Nephron progenitor cell (in vitro differentiated cells): Measurements from ENCODE around the gene DSCAM.

Experiments
- DNase-seq: peaks from one replicate; pipeline ENCODE4 v3.0.0; 2021
- H3K27ac Mint-ChIP-seq: 2 replicates; pipeline ENCODE4 v1.8.0; 2021; ENCODE audit warnings: mild to moderate bottlenecking, moderate library complexity, mixed read lengths
- H3K27me3 Mint-ChIP-seq: 2 replicates; pipeline ENCODE4 v1.8.0; 2021; ENCODE audit warnings: mild to moderate bottlenecking, low read depth, mixed read lengths; ENCODE audit not compliant: poor library complexity
- H3K36me3 Mint-ChIP-seq: 2 replicates; pipeline ENCODE4 v1.8.0; 2021; ENCODE audit warnings: low read depth, mixed read lengths
- H3K4me1 Mint-ChIP-seq: 2 replicates; pipeline ENCODE4 v1.8.0; 2021; ENCODE audit warnings: mixed read lengths
- H3K4me3 Mint-ChIP-seq: 2 replicates; pipeline ENCODE4 v1.8.0; 2021; ENCODE audit warnings: mild to moderate bottlenecking, moderate library complexity, mixed read lengths
- H3K9me3 Mint-ChIP-seq: 2 replicates; pipeline ENCODE4 v1.8.0; 2021; ENCODE audit warnings: mild to moderate bottlenecking, moderate library complexity, mixed read lengths
- CTCF ChIP-seq: fragments of 200-600 bp; sonication (generic); IDR thresholded peaks from 2 replicates; pipeline ENCODE4 v1.5.0; 2021; ENCODE audit warnings: antibody characterized with exemption

The DSCAM gene

GRCh38 chr21:40696246-40696645, 150.7 kb downstream of the DSCAM start:
- Mint-ChIP-seq H3K27me3 (peaks cover 11% of the 10 kb centered on the region), H3K4me3 (no peak overlapping the region), H3K9me3 (peaks cover 6% of the 10 kb centered on the region), H3K27ac (no peak overlapping the region), H3K36me3 (no peaks in the 10 kb centered on the region), H3K4me1 (peaks cover 31% of the 10 kb centered on the region)
- DNase-seq, result no peak
- TF ChIP-seq CTCF, result no peak

DNA sequence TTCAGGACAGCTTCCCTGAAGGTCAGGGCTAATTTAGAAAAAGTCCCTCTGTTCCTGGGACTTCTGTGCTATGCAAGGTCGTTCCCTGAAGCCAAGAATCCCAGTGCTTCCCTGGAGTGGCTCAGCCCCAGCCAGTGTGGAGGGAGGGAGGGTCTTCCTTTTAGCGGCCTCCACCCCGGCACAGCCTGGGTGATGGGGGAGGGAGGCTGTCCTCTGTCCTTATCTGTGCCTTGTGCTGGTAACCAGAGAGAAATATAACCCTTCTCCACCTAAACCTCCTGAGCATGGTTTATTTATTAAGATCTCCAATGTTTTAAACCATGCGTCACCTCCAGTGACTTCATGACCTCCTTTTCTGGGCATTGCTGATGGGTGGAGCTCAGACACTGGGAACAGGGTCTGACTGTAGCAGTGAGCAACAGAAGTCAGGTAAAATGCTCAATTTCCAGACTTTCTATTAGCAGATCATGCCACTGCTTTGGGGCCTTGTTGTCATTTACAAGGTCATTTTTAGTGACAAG, 157.1 kb downstream of the DSCAM start:
- Mint-ChIP-seq H3K36me3 (no peaks in the 10 kb centered on the region), H3K27me3 (peaks cover 7% of the 10 kb centered on the region), H3K4me1 (peaks cover 65% of the 10 kb centered on the region), H3K27ac (no peak overlapping the region), H3K9me3 (no peaks in the 10 kb centered on the region), H3K4me3 (peak overlapping the region; percentile 26)
- no peak for TF ChIP-seq CTCF
- peak; percentile 12 for DNase-seq

GRCh38 chr21:40689217-40689616, 157.7 kb downstream of the DSCAM start:
- peak overlapping the region; percentile 90 for H3K27ac Mint-ChIP-seq
- DNase-seq, result peak; percentile 25
- H3K27me3 Mint-ChIP-seq, result peaks cover 4% of the 10 kb centered on the region
- H3K9me3 Mint-ChIP-seq, result no peaks in the 10 kb centered on the region
- TF ChIP-seq CTCF, result no peak
- H3K36me3 Mint-ChIP-seq, result no peaks in the 10 kb centered on the region
- peaks cover 69% of the 10 kb centered on the region for H3K4me1 Mint-ChIP-seq
- H3K4me3 Mint-ChIP-seq, result no peak overlapping the region

GRCh38 chr21:40688106-40688864, 158.7 kb downstream of the DSCAM start:
- TF ChIP-seq CTCF, result no peak
- Mint-ChIP-seq H3K4me1 (peaks cover 73% of the 10 kb centered on the region), H3K36me3 (no peaks in the 10 kb centered on the region), H3K27me3 (peaks cover 7% of the 10 kb centered on the region), H3K4me3 (no peak overlapping the region), H3K9me3 (no peaks in the 10 kb centered on the region), H3K27ac (no peak overlapping the region)
- no peak for DNase-seq

- Mint-ChIP-seq H3K9me3 (no peaks in the 10 kb centered on the region), H3K27ac (peak overlapping the region; percentile 19), H3K36me3 (no peaks in the 10 kb centered on the region), H3K27me3 (peaks cover 6% of the 10 kb centered on the region), H3K4me1 (peaks cover 74% of the 10 kb centered on the region), H3K4me3 (no peak overlapping the region)
- TF ChIP-seq CTCF, result no peak
- no peak for DNase-seq
Observed at GRCh38 chr21:40687625-40688024, 159.3 kb downstream of the DSCAM start.

DNA sequence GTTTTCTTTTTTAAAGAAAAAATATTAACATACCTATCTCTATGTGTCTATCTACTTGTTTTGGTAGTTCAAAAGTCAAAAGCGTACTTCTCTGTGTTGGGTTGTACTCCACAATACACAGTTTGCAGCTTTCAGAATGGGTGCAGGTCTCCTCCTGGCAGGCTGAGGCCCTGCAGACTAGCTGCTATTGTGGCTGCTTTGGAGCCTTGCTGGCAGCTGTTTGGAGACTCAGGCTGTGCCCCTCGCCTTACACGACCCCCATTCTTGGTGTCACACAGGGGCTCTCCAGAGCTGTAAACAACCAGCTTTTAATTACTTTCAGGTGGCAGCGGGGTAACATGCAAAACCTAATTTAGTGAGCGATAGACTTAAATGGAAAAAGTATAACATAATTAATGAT, 160.4 kb downstream of the DSCAM start:
- H3K27ac Mint-ChIP-seq, result no peak overlapping the region
- peaks cover 83% of the 10 kb centered on the region for H3K4me1 Mint-ChIP-seq
- H3K36me3 Mint-ChIP-seq, result no peaks in the 10 kb centered on the region

More for the DNA sequence above, 160.4 kb downstream of the DSCAM start:
- no peak for TF ChIP-seq CTCF
- DNase-seq, result no peak
- H3K27me3 Mint-ChIP-seq, result peaks cover 10% of the 10 kb centered on the region
- H3K9me3 Mint-ChIP-seq, result peaks cover 6% of the 10 kb centered on the region
- no peak overlapping the region for H3K4me3 Mint-ChIP-seq
